Measurements from ENCODE around the gene EXOC3.

EXOC3 gene

GRCh38 chr5:515273-515836 is 72.4 kb downstream of the EXOC3 start:
- Histone ChIP-seq H3K36me3 (ENCODE audit: insufficient read depth, low read length) (no peaks in the 10 kb centered on the region), H3K9me3 (ENCODE audit: insufficient read depth, low read depth, low read length) (no peaks in the 10 kb centered on the region), H3K9ac (ENCODE audit: low read depth, low read length, poor library complexity, severe bottlenecking) (no peak overlapping the region), H3K4me1 (ENCODE audit: insufficient read depth, low read length, poor library complexity, severe bottlenecking) (peaks cover 3% of the 10 kb centered on the region), H3K79me2 (ENCODE audit: insufficient read depth, low read length) (no peaks in the 10 kb centered on the region), H3K9me2 (replicated peaks; ENCODE audit: low read depth, low read length) (no peaks in the 10 kb centered on the region), H2AFZ (ENCODE audit: low read length) (no peak overlapping the region), H3K27me3 (ENCODE audit: insufficient read depth, low read length, poor library complexity, severe bottlenecking) (no peaks in the 10 kb centered on the region), H3F3A (ENCODE audit: low read depth) (no peaks in the 10 kb centered on the region), H3K4me2 (ENCODE audit: low read depth, low read length, poor library complexity, severe bottlenecking) (no peak overlapping the region), H3K4me3 (ENCODE audit: low read length, poor library complexity, severe bottlenecking) (no peak overlapping the region), H4K20me1 (ENCODE audit: insufficient read depth, low read length, poor library complexity, severe bottlenecking) (no peaks in the 10 kb centered on the region)
- TF ChIP-seq EZH2phosphoT487 (IDR thresholded peaks at IDR 0.05; ENCODE audit: borderline replicate concordance), result no peak
- TF ChIP-seq, protein P1, sequence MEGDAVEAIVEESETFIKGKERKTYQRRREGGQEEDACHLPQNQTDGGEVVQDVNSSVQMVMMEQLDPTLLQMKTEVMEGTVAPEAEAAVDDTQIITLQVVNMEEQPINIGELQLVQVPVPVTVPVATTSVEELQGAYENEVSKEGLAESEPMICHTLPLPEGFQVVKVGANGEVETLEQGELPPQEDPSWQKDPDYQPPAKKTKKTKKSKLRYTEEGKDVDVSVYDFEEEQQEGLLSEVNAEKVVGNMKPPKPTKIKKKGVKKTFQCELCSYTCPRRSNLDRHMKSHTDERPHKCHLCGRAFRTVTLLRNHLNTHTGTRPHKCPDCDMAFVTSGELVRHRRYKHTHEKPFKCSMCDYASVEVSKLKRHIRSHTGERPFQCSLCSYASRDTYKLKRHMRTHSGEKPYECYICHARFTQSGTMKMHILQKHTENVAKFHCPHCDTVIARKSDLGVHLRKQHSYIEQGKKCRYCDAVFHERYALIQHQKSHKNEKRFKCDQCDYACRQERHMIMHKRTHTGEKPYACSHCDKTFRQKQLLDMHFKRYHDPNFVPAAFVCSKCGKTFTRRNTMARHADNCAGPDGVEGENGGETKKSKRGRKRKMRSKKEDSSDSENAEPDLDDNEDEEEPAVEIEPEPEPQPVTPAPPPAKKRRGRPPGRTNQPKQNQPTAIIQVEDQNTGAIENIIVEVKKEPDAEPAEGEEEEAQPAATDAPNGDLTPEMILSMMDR (conservative IDR thresholded peaks at IDR 0.05; ENCODE audit: low read length), result no peak

DNA sequence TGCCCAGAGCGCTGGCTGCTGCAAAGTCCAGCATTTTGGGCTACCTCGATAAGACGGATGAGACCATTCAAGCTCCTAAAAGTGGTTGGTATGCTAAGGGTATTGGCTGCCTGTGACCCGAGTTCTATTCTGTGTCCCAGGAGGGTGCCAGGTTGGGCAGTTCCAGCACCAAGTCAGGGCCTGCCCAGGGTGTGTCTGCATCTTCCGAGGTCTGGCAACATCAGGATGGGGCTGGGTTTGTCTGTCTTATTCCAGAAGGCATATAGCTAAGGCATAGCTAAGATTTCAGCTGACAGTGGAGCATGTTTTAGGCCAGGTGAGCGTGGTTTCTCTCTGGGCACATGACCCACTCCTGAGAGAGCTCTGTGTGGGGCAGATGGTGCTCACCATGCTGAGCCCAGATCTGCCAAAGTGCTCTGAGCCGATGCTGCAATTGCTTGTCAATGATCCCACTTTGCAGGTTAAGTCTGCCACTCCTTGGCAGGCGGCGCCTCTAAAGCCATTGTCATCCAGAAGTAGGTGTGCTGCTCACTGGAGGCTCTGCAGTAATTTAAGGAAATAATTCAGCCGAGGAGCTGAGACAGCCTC is 73.5 kb downstream of the EXOC3 start:
- no peaks in the 10 kb centered on the region for H3F3A ChIP-seq (ENCODE audit: low read depth)
- no peaks in the 10 kb centered on the region for H3K36me3 ChIP-seq (ENCODE audit: insufficient read depth, low read length)
- no peak overlapping the region for H3K4me3 ChIP-seq (ENCODE audit: low read length, poor library complexity, severe bottlenecking)
- no peaks in the 10 kb centered on the region for H3K9me3 ChIP-seq (ENCODE audit: insufficient read depth, low read depth, low read length)
- no peaks in the 10 kb centered on the region for H3K79me2 ChIP-seq (ENCODE audit: insufficient read depth, low read length)
- H3K27me3 ChIP-seq (ENCODE audit: insufficient read depth, low read length, poor library complexity, severe bottlenecking), result no peaks in the 10 kb centered on the region
- H3K9me2 ChIP-seq (replicated peaks; ENCODE audit: low read depth, low read length), result no peaks in the 10 kb centered on the region
- no peak overlapping the region for H3K9ac ChIP-seq (ENCODE audit: low read depth, low read length, poor library complexity, severe bottlenecking)
- H3K4me2 ChIP-seq (ENCODE audit: low read depth, low read length, poor library complexity, severe bottlenecking), result no peak overlapping the region
- H4K20me1 ChIP-seq (ENCODE audit: insufficient read depth, low read length, poor library complexity, severe bottlenecking), result no peaks in the 10 kb centered on the region
- H2AFZ ChIP-seq (ENCODE audit: low read length), result no peak overlapping the region
- H3K4me1 ChIP-seq (ENCODE audit: insufficient read depth, low read length, poor library complexity, severe bottlenecking), result peaks cover 11% of the 10 kb centered on the region
- TF ChIP-seq EZH2phosphoT487 (IDR thresholded peaks at IDR 0.05; ENCODE audit: borderline replicate concordance), result no peak
- TF ChIP-seq, protein P1 (conservative IDR thresholded peaks at IDR 0.05; ENCODE audit: low read length), result no peak
